HS-27A (cell line): ENCODE results near the gene MAD2L1BP.
A peak's percentile ranks its signal among the peaks of the same experiment; 100 is the strongest.
"Not testable (repeated sequence)": the region's sequence is repeated elsewhere in the genome, so short reads cannot be mapped to it uniquely, and the experiment has no call there.

ENCODE experiments used
- DNase-seq: peaks from one replicate; pipeline ENCODE4 v3.0.0-alpha.2; 2012; ENCODE audit warnings: low read depth, missing footprints

Gene MAD2L1BP, protein sequence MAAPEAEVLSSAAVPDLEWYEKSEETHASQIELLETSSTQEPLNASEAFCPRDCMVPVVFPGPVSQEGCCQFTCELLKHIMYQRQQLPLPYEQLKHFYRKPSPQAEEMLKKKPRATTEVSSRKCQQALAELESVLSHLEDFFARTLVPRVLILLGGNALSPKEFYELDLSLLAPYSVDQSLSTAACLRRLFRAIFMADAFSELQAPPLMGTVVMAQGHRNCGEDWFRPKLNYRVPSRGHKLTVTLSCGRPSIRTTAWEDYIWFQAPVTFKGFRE

DNA sequence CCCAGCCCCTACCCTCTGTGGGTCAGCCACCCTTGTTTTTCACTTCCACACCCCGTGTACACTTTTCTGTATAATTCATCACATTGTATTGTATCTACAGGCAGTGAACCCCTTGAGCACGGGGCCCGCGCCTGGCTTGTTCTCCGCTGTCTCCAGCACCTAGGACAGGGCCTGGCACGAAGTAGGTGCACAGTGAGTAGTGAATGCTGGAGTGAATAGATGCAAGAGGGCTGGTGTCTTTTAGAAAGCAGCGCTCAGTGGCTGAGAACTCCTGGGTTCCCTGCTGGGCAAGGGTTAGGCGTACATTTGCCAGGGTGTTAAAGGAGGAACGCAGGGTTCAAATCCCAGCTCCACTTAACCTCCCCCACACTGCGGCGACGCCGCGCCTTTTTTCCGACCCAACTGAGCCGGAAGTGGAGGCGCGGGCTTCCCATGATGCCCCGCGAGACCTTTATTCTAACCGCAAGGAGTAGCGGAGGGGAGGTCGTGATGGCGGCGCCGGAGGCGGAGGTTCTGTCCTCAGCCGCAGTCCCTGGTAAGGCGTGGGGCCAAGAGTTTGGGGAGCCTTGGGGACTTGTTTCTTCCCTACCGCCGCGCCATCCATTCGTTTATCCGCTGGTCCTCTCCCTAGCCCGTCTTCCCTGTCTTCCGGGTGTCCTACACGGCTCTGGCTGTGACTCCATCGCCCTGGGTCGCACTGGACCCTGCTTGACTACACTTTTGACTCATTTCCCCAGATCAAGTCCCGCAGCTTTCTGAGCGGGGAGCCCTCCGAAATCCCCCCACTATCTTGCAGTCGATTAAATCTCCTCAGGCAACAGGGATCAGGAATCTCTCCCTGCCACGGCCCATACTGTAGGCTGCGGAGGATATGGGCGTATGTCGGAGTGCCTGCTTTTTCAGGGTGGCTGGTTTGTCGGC lies at the start of gene MAD2L1BP:
MAD2L1BP (plus strand) TSS at position 454 of the 921 bp plus-strand sequence; CDS start at position 490, 36 bp downstream.
- peak; percentile 51 for DNase-seq

DNA sequence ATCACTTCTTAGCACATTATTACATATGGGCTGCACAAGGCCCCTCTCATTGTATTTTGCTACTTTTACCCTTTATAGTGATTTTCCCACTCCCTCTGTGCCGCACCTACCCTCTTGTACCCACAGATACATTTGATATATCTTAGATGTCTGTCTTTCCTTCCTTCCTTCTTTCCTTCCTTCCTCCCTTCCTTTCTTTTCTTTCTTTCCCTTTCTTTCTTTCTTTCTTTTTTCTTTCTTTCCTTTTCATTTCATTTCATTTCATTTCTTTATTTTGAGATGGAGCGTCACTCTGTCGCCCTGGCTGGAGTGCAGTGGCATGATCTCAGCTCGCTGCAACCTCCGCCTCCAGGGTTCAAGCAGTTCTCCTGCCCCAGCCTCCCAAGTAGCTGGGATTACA lies 47.4 kb upstream of the MAD2L1BP start:
- DNase-seq = no peak

DNA sequence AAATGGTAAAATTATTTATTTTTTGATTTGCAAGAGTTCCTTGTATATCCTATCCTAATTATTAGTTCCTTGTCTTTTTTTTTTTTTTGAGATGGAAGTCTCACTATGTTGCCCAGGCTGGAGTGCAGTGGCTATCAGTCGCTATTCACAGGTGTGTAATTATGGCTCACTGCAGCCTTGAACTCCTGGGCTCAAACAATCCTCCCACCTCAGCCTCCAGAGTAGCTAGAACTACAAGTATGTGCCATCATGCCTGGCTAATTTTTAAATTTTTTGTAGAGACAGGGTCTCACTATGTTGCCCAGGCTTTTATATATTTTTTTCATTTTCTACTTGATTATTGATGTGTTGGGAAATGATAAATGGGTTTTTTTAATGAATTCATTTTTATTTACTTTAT lies 46.1 kb upstream of the MAD2L1BP start:
- not testable (repeated sequence) for DNase-seq

DNA sequence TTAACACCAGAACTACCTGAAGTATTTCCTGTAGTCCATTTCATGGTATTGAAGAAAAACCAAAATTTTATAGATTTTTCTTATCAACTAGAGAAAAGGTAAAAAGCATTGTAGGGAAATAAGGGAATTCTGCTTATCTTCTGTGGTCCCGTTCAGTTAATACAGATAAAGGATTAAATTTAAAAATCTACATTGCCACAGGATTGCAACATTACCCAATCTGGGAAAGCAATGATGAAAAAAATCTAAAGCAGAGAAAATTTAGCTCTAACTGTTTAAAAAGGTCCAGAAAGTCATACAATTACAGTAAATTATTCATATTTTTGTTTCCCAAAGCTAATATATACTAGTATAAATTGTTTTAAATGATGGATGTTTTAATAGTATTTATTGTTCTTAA lies 41.7 kb upstream of the MAD2L1BP start:
- no peak for DNase-seq

DNA sequence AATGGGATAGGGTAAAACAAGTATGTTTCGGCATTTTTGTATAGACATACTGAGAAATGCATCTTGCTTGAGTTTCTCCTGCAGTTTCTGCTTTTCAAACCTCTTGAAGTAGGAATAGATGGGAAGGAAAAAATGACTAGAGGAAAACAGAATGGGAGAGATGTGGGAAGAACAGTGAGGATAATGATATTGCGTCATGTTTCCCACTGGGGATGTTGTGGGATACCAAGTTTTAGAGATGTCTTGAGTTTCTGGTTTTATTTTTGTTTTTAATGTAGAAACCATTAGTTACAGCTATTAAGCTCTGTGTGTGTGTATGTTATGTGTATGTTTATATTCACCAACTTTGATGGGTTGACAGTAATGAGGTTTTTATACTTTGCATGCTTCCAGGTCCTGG lies 35.0 kb upstream of the MAD2L1BP start:
- no peak for DNase-seq

DNA sequence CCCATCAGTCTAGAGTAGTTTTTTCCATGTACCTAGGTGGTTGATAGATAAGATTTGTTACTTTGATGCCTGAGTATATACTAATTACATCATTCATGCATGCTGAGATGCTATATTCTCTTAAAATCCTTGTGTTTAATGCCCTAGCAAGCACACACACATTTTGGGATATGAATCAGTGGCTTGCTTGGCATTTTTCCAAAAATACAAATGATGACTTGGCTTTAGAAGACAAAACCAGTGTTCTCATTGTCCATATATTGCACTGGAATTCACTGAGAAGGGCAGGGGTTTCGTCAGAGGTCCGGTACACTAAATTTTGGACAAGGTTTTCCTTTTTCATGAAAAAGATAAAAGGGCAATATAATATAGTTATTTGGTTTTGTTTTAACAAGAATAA lies 31.5 kb upstream of the MAD2L1BP start:
- DNase-seq = peak; percentile 46

DNA sequence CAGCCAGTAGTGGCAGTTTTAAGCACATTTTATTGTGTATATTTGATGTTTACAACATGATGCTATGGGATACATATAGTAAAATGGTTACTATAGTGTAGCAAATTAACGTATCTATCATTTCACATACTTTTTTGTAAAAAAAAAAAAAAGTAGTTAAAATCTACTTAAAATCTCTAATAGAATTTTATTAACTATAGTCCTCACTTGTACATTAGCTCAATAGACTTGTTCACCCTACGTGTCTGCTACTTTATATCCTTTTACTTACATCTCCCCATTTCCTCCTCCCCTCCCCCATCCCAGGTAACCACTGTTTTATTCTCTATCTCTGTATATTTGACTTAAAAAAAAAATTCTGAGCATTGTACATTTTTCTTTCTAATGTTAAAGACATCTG lies 29.6 kb upstream of the MAD2L1BP start:
- DNase-seq = no peak

DNA sequence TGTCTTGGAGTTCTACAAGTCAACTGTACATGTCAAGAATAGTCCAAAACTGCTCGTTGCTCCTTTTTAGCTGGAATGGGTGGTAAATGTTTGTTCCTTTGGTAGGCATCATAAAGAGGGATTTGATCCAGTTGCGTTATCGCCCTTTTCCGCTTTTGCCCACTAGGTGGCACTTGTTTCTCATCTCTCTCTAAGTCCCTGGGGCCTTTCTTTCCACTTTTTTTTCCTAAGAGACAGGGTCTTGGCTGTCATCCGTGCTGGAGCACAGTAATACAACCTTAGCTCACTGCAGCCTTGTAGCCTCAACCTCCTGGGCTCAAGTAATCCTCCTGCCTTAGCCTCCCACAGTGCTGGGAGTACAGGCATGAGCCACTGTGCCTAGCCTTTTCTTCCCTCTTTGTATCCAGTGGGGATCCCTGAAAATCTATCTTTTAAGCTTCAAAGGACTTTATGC lies 27.3 kb upstream of the MAD2L1BP start:
- DNase-seq = peak; percentile 43

DNA sequence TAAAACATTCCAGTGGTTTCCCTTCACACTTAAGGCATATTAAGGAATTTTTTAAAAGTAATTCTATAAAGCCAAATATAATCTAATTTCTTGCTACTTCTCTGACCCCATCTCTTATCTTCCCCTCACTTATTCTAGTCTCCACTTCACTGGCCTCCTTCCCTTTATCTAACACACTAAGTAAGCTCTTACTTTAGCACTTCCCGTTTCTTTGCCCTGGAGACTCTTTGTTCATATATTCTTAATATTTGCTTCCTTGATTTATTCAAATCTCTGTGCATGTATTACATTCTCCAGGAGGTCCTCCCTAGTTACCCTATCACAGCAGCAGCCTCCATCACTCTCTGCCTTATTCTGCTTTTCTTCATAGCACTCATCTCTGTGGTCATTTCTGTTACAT lies 26.8 kb upstream of the MAD2L1BP start:
- no peak for DNase-seq

DNA sequence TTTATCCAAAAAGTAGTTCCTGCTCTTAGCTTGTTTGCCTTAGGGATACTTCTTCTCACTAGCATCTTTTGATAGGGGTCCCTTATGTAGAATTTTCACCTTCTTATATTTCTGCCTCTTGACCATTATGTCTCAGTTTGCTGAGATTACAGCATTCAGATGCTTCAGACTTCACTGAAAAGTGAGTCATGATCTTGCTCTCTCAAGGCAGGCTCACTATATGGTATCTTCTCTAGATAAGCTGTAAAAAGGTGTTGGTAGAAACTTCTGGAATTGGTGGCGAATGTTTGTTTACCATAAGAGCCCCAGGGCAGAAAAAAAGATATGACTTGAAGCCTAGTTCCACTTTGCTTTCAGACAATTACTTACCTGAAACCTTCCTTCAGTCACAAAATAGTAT lies 26.2 kb upstream of the MAD2L1BP start:
- DNase-seq = no peak

DNA sequence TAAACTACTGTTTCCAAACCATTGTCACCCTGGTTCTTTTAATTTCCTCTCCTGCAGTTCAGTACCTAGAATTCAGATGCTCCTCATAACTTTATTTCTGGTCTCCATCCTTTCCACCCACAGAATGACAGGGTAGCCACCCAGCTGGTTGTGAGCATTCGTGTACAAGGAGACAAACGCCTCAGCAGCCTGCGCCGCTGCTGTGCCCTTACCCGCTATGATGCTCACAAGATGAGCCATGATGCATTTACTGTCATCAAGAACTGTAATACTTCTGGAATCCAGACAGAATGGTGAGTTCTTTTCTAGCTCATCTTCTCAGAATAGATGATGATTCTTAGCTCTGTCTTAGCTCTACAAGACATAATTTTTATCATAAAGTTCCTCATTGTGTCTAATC lies 25.2 kb upstream of the MAD2L1BP start:
- DNase-seq = no peak

DNA sequence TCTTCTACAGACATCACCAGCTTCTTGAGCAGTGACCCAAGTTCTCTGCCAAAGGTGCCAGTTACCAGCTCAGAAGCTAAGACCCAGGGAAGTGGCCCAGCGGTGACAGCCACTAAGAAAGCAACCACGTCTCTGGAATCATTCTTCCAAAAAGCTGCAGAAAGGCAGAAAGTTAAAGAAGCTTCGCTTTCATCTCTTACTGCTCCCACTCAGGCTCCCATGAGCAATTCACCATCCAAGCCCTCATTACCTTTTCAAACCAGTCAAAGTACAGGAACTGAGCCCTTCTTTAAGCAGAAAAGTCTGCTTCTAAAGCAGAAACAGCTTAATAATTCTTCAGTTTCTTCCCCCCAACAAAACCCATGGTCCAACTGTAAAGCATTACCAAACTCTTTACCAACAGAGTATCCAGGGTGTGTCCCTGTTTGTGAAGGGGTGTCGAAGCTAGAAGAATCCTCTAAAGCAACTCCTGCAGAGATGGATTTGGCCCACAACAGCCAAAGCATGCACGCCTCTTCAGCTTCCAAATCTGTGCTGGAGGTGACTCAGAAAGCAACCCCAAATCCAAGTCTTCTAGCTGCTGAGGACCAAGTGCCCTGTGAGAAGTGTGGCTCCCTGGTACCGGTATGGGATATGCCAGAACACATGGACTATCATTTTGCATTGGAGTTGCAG lies 21.8 kb upstream of the MAD2L1BP start:
- DNase-seq = no peak

DNA sequence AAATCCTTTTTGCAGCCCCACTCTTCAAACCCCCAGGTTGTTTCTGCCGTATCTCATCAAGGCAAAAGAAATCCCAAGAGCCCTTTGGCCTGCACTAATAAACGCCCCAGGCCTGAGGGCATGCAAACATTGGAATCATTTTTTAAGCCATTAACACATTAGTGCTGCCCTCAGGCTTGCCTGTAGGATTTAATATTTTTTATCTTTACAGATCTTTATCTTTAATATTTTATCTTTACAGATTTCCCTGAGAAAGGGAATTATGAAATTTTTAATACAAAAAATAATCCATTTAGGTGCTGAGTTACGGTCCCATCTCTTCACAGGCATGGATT lies 21.3 kb upstream of the MAD2L1BP start:
- DNase-seq = no peak

DNA sequence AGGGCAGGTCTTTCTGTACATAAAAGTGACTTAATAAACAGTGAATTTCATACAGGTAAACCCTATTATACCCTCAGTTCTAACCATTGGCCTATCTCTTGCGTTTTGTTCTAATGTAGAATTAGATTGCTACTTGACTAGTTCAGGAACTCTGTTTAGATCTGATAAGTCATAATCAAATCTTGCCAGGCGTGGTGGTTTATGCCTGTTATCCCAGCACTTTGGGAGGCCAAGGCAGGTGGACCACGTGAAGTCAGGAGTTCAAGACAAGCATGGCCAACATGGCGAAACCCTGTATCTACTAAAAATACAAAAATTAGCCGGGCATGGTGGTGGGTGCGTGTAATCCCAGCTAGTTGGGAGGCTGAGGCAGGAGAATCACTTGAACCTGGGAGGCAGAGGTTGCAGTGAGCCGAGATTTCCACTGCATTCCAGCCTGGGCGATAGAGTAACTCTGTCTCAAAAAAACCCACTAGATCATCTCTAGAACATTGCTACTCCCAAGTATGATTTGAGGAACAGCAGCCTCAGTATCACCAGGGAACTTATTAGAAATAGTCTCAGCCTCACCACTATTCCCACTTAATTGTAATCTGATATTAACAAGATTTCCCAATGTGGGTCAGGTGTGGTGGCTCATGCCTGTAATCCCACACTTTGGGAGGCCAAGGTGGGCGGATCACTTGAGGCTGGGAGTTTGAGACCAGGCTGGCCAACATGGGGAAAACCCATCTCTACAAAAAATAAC lies 18.7 kb upstream of the MAD2L1BP start:
- no peak for DNase-seq

DNA sequence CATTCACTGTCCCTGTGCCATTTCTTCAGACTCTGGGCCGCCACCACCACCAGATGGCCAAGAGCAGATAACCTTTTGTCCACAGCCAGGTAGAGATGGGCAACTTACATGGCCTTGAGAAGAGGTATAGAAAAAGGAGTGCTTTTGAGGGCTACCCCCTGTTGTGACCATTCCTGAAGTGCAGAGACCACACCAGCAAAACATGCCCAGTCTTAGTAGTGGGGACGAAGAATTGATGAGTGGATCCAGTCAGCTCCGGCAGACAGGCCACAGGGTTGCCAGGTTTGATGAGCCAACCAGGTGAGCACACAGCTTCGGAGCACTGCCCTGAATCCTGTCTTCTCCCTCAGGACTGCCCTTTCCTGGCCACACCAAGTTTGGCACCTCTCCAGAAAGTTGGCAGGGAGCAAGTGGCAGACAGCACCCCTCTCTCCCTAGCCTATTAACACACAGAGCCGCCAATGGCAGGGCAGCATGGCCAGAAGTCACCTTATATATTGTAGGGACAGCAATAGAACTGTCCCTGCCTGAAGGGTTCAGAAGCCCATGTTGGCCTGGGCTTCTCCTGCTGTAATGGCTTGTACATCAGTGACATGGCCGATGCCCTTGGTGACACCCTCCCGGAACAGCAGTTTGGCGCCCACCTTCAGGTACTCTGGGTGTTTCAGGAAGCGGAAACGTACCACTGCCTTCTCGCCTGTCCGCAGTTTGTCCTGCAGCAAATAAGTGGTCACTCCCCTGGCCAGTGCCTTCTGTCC lies 14.4 kb upstream of the MAD2L1BP start:
- DNase-seq = no peak

DNA sequence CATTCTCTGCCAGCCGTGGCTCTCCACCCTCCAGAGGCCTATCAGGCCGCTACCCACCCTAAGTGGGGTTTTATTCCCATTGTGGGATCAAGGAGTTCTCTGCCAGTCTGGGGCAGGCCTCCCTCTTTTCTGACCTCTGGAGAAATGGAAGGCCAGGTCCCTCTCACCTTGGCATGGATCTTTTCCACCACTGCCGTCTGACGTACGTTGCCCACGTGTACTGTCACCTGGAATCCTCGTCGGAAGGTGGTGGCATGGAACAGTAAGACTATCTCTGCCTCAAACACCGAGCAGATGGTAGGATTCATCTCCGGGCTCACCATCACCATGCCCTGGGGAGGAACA lies 13.8 kb upstream of the MAD2L1BP start:
- DNase-seq = no peak

DNA sequence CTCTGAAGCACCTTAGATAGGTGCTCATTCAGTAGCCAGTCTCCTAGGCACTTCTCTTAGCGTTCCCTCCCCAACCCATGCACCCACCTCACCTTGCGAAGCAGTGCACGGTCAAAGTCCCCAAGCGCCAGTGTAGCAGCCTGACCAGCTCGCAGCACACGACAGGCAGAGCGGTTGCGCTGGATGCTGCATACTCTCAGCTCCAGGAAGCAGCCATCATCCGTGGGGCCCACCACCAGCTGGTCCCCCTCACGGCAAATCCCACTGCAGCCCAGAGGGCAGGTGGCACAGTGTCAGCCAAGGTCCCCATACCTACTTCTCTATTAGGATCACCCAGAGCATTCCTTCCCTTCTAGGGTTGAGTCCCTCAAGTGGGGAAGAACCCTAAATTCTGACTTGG lies 13.1 kb upstream of the MAD2L1BP start:
- no peak for DNase-seq

DNA sequence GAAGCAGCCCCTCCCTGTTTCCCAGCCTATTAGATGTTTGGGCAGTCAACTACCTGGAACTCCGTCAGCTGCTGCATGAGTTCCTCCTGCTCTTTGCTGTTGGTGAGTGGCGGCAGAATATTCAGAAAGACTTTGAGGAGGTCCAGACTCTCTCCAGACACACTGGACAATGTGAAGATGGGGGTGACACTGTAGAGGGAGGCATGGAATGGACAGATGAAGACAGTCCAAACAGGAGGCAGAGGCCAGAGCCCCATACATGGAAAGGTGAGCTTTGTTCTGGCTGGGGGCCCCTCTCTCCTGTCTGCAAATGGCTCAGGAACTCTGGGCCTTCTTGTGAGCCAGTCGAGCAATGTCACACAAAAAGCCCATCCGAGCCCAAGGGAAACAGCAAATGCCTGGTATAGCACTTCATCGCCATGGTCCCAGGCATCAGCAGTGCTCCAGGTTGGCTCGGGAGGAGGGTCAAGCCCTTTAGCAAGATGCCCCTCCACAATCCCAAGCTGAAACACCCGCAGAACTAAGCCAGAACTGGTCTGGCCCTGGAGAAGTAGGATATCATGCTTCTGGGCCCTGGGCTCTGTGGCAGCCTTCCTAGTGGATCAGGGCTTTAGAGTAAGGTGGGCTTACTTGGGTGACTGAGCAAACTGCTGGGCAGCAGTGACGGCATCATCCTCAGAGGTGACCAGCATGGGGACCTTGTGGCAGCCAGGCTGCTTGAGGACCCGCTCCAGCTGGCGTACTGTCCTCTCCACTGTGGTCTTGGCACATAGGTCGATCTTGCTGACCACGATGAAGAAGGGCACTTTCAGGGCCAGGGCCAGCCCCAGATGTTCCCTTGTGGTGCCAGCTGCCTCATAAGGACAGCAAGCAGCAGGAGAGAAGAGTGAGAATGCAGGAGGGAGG lies 11.5 kb upstream of the MAD2L1BP start:
- DNase-seq = no peak

DNA sequence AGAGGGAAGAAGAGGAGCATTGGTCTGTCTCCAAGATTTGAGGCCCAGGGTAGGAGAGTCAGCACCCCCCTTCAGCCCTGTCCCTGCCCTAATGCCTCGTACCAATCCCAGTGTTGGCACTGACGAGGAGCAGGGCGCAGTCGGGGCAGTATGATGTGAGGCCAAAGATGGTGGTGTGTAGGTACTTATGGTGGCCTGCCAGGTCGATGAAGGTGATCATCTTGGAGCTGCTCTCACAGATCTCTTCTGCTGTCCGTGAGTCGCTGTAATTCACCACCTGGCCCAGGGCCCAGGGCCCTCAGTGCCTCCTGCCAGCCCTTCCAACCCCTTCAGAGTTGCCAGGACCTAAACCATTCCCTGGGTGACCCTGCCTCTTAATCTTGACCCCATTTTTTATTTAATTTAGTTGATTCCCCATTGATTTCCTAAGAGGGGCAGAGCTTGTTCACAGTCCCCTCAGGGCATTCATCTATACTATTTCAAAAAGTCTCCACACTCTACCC lies 10.8 kb upstream of the MAD2L1BP start:
- no peak for DNase-seq

DNA sequence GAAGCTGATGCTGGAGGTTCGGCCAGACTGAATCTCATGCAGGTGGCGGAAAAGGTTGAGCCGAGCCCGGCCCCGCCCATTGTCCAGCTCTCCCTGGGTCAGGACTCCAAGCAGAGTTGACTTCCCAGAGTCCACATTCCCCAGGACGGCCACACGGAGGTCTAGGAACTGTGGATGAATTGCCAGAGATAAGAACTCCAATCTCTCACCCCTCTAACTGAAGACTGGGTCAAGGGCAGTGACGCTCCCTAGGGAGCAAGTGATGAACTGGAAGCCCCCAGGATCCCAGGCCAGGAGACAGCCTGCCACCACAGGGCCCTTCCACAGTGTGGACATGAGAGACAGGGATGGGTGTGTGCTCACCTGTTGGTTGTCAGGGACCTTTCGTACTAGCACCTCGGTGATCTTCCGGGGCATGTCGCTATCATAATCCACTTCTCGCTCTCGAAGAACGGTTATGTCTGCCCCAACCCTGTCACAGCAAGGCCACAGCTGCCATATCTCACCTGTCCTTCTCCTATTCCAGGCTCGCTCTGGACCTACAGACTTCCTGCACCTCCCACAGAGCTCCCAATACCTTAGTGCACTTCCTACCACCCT lies 10.1 kb upstream of the MAD2L1BP start:
- no peak for DNase-seq
